MM.1S (cell line): Measurements from ENCODE around the gene PIGN.

Experiments used
- DNase-seq: peaks from one replicate; pipeline ENCODE4 v3.0.0-alpha.2; 2015
- H2AFZ ChIP-seq: fragments of 300-600 bp; sonication (generic); 2 replicates; pipeline ENCODE4 v1.6.0; 2016; ENCODE audit warnings: antibody characterized with exemption, low read length
- H3F3A ChIP-seq: fragments of 300-600 bp; sonication (generic); 2 replicates; pipeline ENCODE4 v1.6.1; 2016; ENCODE audit warnings: mild to moderate bottlenecking, antibody characterized with exemption, low read length, moderate library complexity, mixed read lengths; ENCODE audit not compliant: insufficient read depth
- H3K27ac ChIP-seq: fragments of 300-600 bp; sonication (generic); 2 replicates; pipeline ENCODE4 v1.5.1; 2016; ENCODE audit warnings: mild to moderate bottlenecking, low read length
- H3K27me3 ChIP-seq: fragments of 300-600 bp; sonication (generic); replicated peaks from 2 replicates; pipeline ENCODE4 v1.6.0; 2016; ENCODE audit warnings: low read length; ENCODE audit not compliant: insufficient read depth
- H3K36me3 ChIP-seq: fragments of 300-600 bp; sonication (generic); replicated peaks from 2 replicates; pipeline ENCODE4 v1.6.1; 2016; ENCODE audit warnings: mild to moderate bottlenecking, low read length, mixed read lengths; ENCODE audit not compliant: insufficient read depth
- H3K4me1 ChIP-seq: fragments of 300-600 bp; sonication (generic); 2 replicates; pipeline ENCODE4 v1.6.1; 2016; ENCODE audit warnings: low read length, mixed read lengths
- H3K4me2 ChIP-seq: fragments of 300-600 bp; sonication (generic); 2 replicates; pipeline ENCODE4 v1.6.0; 2016; ENCODE audit warnings: low read depth, low read length
- H3K4me3 ChIP-seq: fragments of 300-600 bp; sonication (generic); 2 replicates; pipeline ENCODE4 v1.5.1; 2016; ENCODE audit warnings: low read length, mixed read lengths
- H3K79me2 ChIP-seq: fragments of 300-600 bp; sonication (generic); 2 replicates; pipeline ENCODE4 v1.6.1; 2016; ENCODE audit warnings: mixed run types, low read length, mixed read lengths
- H3K9ac ChIP-seq: fragments of 300-600 bp; sonication (generic); 2 replicates; pipeline ENCODE4 v1.6.1; 2016; ENCODE audit warnings: low read length, mixed read lengths
- H3K9me2 ChIP-seq: fragments of 300-600 bp; sonication (generic); replicated peaks from 2 replicates; pipeline ENCODE4 v1.6.1; 2016; ENCODE audit warnings: mild to moderate bottlenecking, low read length, mixed read lengths; ENCODE audit not compliant: insufficient read depth
- H3K9me3 ChIP-seq: fragments of 300-600 bp; sonication (generic); replicated peaks from 2 replicates; pipeline ENCODE4 v1.6.1; 2016; ENCODE audit warnings: mild to moderate bottlenecking, low read length, mixed read lengths; ENCODE audit not compliant: insufficient read depth
- H4K20me1 ChIP-seq: fragments of 300-600 bp; sonication (generic); 2 replicates; pipeline ENCODE4 v1.6.1; 2016; ENCODE audit warnings: mild to moderate bottlenecking, low read length, moderate library complexity, mixed read lengths; ENCODE audit not compliant: insufficient read depth
- EZH2 ChIP-seq: fragments of 300-600 bp; sonication (generic); optimal IDR thresholded peaks from 2 replicates; pipeline ENCODE3; 2017; ENCODE audit warnings: low read depth, mild to moderate bottlenecking, antibody characterized with exemption, low read length, mixed read lengths
- EZH2phosphoT487 ChIP-seq: fragments of 300-600 bp; sonication (generic); IDR thresholded peaks from 2 replicates; pipeline ENCODE4 v1.6.1; 2018; ENCODE audit warnings: antibody characterized with exemption, low read length
- TF ChIP-seq, protein P1 (sequence below): fragments of 300-600 bp; sonication (generic); IDR thresholded peaks from 2 replicates; pipeline ENCODE4 v1.5.1; 2016; ENCODE audit warnings: antibody characterized with exemption, low read length, mixed read lengths

The PIGN gene

DNA sequence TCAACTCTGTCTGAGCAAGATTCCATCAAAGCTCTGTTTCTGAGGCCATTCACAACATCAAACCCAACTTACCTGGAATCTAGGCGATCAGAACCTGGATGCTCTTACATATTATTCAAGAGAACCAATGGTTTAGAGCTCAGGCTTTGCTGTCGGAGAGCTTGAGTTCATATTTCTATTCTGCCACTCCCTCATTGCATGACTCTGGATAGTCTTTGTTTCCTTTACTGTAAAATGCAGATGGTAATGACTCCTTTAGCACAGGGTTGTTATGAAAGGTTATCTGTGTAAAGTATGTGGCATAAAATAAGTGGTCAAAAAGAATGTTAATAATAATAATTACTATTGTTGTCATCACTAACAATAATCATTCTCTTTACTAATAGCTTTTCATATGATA, 12.8 kb upstream of the PIGN start:
- H3K27me3 ChIP-seq: no peaks in the 10 kb centered on the region
- H3K27ac ChIP-seq: no peak overlapping the region
- no peaks in the 10 kb centered on the region for H3K9me3 ChIP-seq
- no peak overlapping the region for H3K4me2 ChIP-seq
- peaks cover 84% of the 10 kb centered on the region for H3K79me2 ChIP-seq
- H3K4me3 ChIP-seq: no peak overlapping the region
- no peak for TF ChIP-seq EZH2phosphoT487
- TF ChIP-seq EZH2: no peak
- TF ChIP-seq, protein P1, sequence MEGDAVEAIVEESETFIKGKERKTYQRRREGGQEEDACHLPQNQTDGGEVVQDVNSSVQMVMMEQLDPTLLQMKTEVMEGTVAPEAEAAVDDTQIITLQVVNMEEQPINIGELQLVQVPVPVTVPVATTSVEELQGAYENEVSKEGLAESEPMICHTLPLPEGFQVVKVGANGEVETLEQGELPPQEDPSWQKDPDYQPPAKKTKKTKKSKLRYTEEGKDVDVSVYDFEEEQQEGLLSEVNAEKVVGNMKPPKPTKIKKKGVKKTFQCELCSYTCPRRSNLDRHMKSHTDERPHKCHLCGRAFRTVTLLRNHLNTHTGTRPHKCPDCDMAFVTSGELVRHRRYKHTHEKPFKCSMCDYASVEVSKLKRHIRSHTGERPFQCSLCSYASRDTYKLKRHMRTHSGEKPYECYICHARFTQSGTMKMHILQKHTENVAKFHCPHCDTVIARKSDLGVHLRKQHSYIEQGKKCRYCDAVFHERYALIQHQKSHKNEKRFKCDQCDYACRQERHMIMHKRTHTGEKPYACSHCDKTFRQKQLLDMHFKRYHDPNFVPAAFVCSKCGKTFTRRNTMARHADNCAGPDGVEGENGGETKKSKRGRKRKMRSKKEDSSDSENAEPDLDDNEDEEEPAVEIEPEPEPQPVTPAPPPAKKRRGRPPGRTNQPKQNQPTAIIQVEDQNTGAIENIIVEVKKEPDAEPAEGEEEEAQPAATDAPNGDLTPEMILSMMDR: no peak
- H3K36me3 ChIP-seq: no peaks in the 10 kb centered on the region
- no peaks in the 10 kb centered on the region for H3F3A ChIP-seq
- no peak for DNase-seq
- no peaks in the 10 kb centered on the region for H3K4me1 ChIP-seq
- H4K20me1 ChIP-seq: peaks cover 10% of the 10 kb centered on the region; the same call in 1 of the 2 replicates
- no peaks in the 10 kb centered on the region for H3K9me2 ChIP-seq
- H2AFZ ChIP-seq: no peak overlapping the region
- no peak overlapping the region for H3K9ac ChIP-seq

DNA sequence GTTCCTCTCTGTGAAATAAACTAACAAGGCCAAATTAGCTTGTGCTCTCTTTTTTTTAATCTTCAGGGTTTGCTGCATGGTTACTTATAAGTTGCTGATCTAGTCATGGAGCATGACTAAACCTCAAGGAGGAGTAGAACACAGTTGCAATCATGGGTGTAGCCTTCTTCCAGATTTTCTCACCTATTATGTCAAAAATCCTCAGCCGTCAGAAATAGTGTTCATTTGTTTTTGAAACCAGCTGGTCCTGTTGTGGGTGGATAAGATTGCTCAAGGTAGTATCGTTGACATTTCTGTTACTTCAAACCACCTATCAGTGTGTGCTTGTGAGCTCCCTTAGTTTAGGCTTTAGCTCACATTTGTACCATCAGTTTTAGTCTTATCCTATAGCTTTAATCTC, 11.4 kb upstream of the PIGN start:
- Histone ChIP-seq H3K9ac (no peak overlapping the region), H4K20me1 (peaks cover 10% of the 10 kb centered on the region; the same call in 1 of the 2 replicates), H3K4me2 (no peak overlapping the region), H3K79me2 (peaks cover 88% of the 10 kb centered on the region), H3K27me3 (no peaks in the 10 kb centered on the region), H3K4me1 (no peaks in the 10 kb centered on the region), H3K9me3 (no peaks in the 10 kb centered on the region), H3K9me2 (no peaks in the 10 kb centered on the region), H3F3A (no peaks in the 10 kb centered on the region), H3K27ac (no peak overlapping the region), H3K36me3 (no peaks in the 10 kb centered on the region), H2AFZ (no peak overlapping the region), H3K4me3 (no peak overlapping the region)
- no peak for DNase-seq
- TF ChIP-seq EZH2phosphoT487 (no peak), EZH2 (no peak)
- TF ChIP-seq, protein P1: no peak

DNA sequence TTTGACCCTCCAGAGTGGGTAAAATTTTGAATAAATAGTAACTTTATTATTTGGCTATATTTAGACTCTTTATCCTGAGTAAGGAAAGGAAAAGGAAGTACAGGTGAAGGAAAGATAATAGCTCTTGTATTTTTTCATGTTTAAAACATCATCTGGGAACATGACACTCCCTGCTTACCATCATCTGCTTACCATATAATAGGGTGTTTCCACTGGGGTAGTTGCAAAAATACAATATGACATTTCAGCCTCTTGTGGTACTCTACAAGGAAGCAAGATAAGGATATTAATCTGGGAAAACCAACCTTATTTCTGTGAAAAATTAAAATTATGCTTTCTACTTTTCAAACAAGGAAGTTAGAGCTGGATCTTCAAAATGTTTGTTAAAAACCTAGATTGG, 10.1 kb upstream of the PIGN start:
- no peak overlapping the region for H3K4me3 ChIP-seq
- H3K36me3 ChIP-seq: no peaks in the 10 kb centered on the region
- H3K79me2 ChIP-seq: peaks cover 91% of the 10 kb centered on the region
- H3F3A ChIP-seq: no peaks in the 10 kb centered on the region
- no peaks in the 10 kb centered on the region for H3K9me3 ChIP-seq
- peaks cover 10% of the 10 kb centered on the region; the same call in 1 of the 2 replicates for H4K20me1 ChIP-seq
- no peaks in the 10 kb centered on the region for H3K4me1 ChIP-seq
- no peak overlapping the region for H2AFZ ChIP-seq
- TF ChIP-seq EZH2phosphoT487 (no peak), EZH2 (no peak)
- TF ChIP-seq, protein P1: no peak
- no peak for DNase-seq
- no peaks in the 10 kb centered on the region for H3K27me3 ChIP-seq
- H3K4me2 ChIP-seq: no peak overlapping the region
- no peak overlapping the region for H3K27ac ChIP-seq
- no peaks in the 10 kb centered on the region for H3K9me2 ChIP-seq
- no peak overlapping the region for H3K9ac ChIP-seq
